B cell (primary cell): Measurements from ENCODE around the gene DYNLT1.

Experiments
- CTCF ChIP-seq: fragments of 200-600 bp; IDR thresholded peaks from one replicate; pipeline ENCODE4 v1.8.0; 2022; ENCODE audit warnings: antibody characterized with exemption, mild to moderate bottlenecking
- EZH2 ChIP-seq: IDR thresholded peaks from 2 replicates; pipeline ENCODE4 v1.6.1; 2012; ENCODE audit warnings: borderline replicate concordance, low read depth, mild to moderate bottlenecking, moderate library complexity, low read length; ENCODE audit not compliant: insufficient read depth, poor library complexity, severe bottlenecking

GRCh38 chr6:158666628-158667359 lies 22.3 kb upstream of the DYNLT1 start:
- no peak for TF ChIP-seq CTCF
- TF ChIP-seq EZH2 = no peak
